Hepatocyte (in vitro differentiated cells): Measurements from ENCODE around the gene FRY.

Source experiments
- CTCF ChIP-seq: fragments of 200-600 bp; sonication (generic); IDR thresholded peaks from 2 replicates; pipeline ENCODE4 v1.5.1; 2016; ENCODE audit warnings: antibody characterized with exemption, mild to moderate bottlenecking; ENCODE audit not compliant: poor library complexity
- EZH2 ChIP-seq: fragments of 200-600 bp; sonication (generic); IDR thresholded peaks from 2 replicates; pipeline ENCODE4 v1.6.1; 2016; ENCODE audit warnings: antibody characterized with exemption, mild to moderate bottlenecking, borderline replicate concordance

- TF ChIP-seq CTCF = no peak
- no peak for TF ChIP-seq EZH2
Observed at GRCh38 chr13:32126756-32127155, 95.2 kb downstream of the FRY start.
